NCI-H345 treated with DMSO at 0.1 percent for 48 hours (cell line): ENCODE measurements around the gene C11orf58.

Experiments
- DNase-seq: peaks from one replicate; lab custom pipeline; 2025; ENCODE audit not compliant: unreplicated experiment; lab: John Stamatoyannopoulos, UW

Gene C11orf58

GRCh38 chr11:16801288-16801980, 63.0 kb downstream of the C11orf58 start:
- no peak for DNase-seq

GRCh38 chr11:16804104-16804947, 65.9 kb downstream of the C11orf58 start:
- no peak for DNase-seq

GRCh38 chr11:16805938-16806337, 67.5 kb downstream of the C11orf58 start:
- no peak for DNase-seq

- DNase-seq: no peak
These were observed 68.3 kb downstream of the C11orf58 start for GRCh38 chr11:16806791-16807190.

GRCh38 chr11:16807306-16807705, 68.9 kb downstream of the C11orf58 start:
- no peak for DNase-seq
